Omental fat pad (tissue), 4 donors: Measurements from ENCODE around the gene EIF3L. TPM values are rescaled to one million over a fixed set of nuclear protein-coding genes. Genes with fewer than 3 reads are reported as not detected.

Source experiments
- ATAC-seq: fragments of 150-250 bp; one replicate; pipeline ENCODE4 v1.9.1; 2016; ENCODE audit warnings: mild to moderate bottlenecking, moderate library complexity; ENCODE audit not compliant: low FRiP score
- DNase-seq: peaks from one replicate; pipeline ENCODE4 v3.0.0-alpha.2; 2019; ENCODE audit warnings: low spot score
- CTCF ChIP-seq, 3 donors: fragments of 450-650 bp; IDR thresholded peaks; one replicate each; pipeline ENCODE4 v1.5.1; 2016 to 2017; ENCODE audit warnings: antibody characterized with exemption in 3 of 3, mild to moderate bottlenecking in 3 of 3, moderate library complexity in 2 of 3
- total RNA-seq, 4 donors: library from RNA; depleted of rRNA; stranded (reverse); fragments of >200 nt; gene quantifications; one replicate each; pipeline ENCODE4 v1.1.0, GENCODE V29; 2016

EIF3L gene
- total RNA-seq, 4 donors from 2014 or later = 303 to 410 (median 328) TPM

GRCh38 chr22:37811867-37812266, 37.4 kb upstream of the EIF3L start:
- ATAC-seq (no peak), DNase-seq (no peak)
- no peak for TF ChIP-seq CTCF (IDR thresholded peaks at IDR 0.05)

- DNase-seq (no peak), ATAC-seq (no peak)
- TF ChIP-seq CTCF (IDR thresholded peaks at IDR 0.05) = no peak
Measured at GRCh38 chr22:37812869-37813678, 36.1 kb upstream of the EIF3L start.

GRCh38 chr22:37815593-37815992, 33.6 kb upstream of the EIF3L start:
- no peak for TF ChIP-seq CTCF (IDR thresholded peaks at IDR 0.05)
- DNase-seq = no peak
- ATAC-seq = no peak

- no peak for TF ChIP-seq CTCF (IDR thresholded peaks at IDR 0.05)
- no peak for DNase-seq
- no peak for ATAC-seq
Measured at GRCh38 chr22:37816543-37817180, 32.6 kb upstream of the EIF3L start.

- ATAC-seq (peak; percentile 88), DNase-seq (peak; percentile 85)
- peak in 2 of 3 donors; percentile 76 to 92 for TF ChIP-seq CTCF (IDR thresholded peaks at IDR 0.05)
Measured at GRCh38 chr22:37817705-37818408, 31.4 kb upstream of the EIF3L start.

- no peak for TF ChIP-seq CTCF (IDR thresholded peaks at IDR 0.05)
- ATAC-seq (peak; percentile 31), DNase-seq (peak; percentile 29)
Measured at GRCh38 chr22:37818409-37819104, 30.7 kb upstream of the EIF3L start.
